Cerebellar cortex (tissue), 1 donor: ENCODE results near the gene MAN1C1.
"Not testable (repeated sequence)": the region's sequence is repeated elsewhere in the genome, so short reads cannot be mapped to it uniquely, and the experiment has no call there.

Experiments
- DNase-seq: peaks from one replicate; pipeline ENCODE4 v3.0.0-alpha.2; 2015; ENCODE audit warnings: low spot score

The MAN1C1 gene

GRCh38 chr1:25715888-25716287, 99.3 kb downstream of the MAN1C1 start:
- DNase-seq = no peak

GRCh38 chr1:25716320-25716719, 99.7 kb downstream of the MAN1C1 start:
- no peak for DNase-seq

- no peak for DNase-seq
Observed at GRCh38 chr1:25718732-25719131, 102.1 kb downstream of the MAN1C1 start.

- no peak for DNase-seq
Observed at GRCh38 chr1:25720624-25721023, 104.0 kb downstream of the MAN1C1 start.

GRCh38 chr1:25723250-25723880, 106.8 kb downstream of the MAN1C1 start:
- DNase-seq = no peak

GRCh38 chr1:25724201-25724600, 107.6 kb downstream of the MAN1C1 start:
- no peak for DNase-seq

GRCh38 chr1:25724966-25725365, 108.4 kb downstream of the MAN1C1 start:
- DNase-seq = no peak

- DNase-seq = no peak
Observed at GRCh38 chr1:25725482-25725881, 108.9 kb downstream of the MAN1C1 start.

GRCh38 chr1:25727088-25727487, 110.5 kb downstream of the MAN1C1 start:
- DNase-seq = no peak

- peak; percentile 78 for DNase-seq
Observed at GRCh38 chr1:25727635-25728286, 111.2 kb downstream of the MAN1C1 start.

GRCh38 chr1:25728301-25728935, 111.8 kb downstream of the MAN1C1 start:
- no peak for DNase-seq

GRCh38 chr1:25729045-25729444, 112.5 kb downstream of the MAN1C1 start:
- DNase-seq = no peak

- no peak for DNase-seq
Observed at GRCh38 chr1:25729790-25730644, 113.4 kb downstream of the MAN1C1 start.

GRCh38 chr1:25731148-25731547, 114.6 kb downstream of the MAN1C1 start:
- DNase-seq = no peak

GRCh38 chr1:25731626-25732370, 115.2 kb downstream of the MAN1C1 start:
- DNase-seq = no peak

GRCh38 chr1:25732821-25733220, 116.2 kb downstream of the MAN1C1 start:
- no peak for DNase-seq

GRCh38 chr1:25733271-25733670, 116.7 kb downstream of the MAN1C1 start:
- no peak for DNase-seq

- not testable (repeated sequence) for DNase-seq
Observed at GRCh38 chr1:25734991-25735390, 118.4 kb downstream of the MAN1C1 start.

GRCh38 chr1:25735956-25736529, 119.5 kb downstream of the MAN1C1 start:
- no peak for DNase-seq

GRCh38 chr1:25737130-25737529, 120.5 kb downstream of the MAN1C1 start:
- DNase-seq = no peak

GRCh38 chr1:25738499-25738898, 121.9 kb downstream of the MAN1C1 start:
- no peak for DNase-seq
